ENCODE data around the gene MECR.
A peak's percentile ranks its signal among the peaks of the same experiment; 100 is the strongest.

Gene MECR

GRCh38 chr1:29259802-29260441, 29.2 kb upstream of the MECR start:
- Mint-ChIP-seq H3K27me3 (peaks cover 46% of the 10 kb centered on the region), H3K4me1 (ENCODE audit: low read depth) (peaks cover 7% of the 10 kb centered on the region), H3K36me3 (ENCODE audit: low read depth) (no peaks in the 10 kb centered on the region), H3K9me3 (no peaks in the 10 kb centered on the region), H3K27ac (no peak overlapping the region), H3K4me3 (peak overlapping the region; percentile 69)
- peak; percentile 65 for DNase-seq

GRCh38 chr1:29258976-29259801, 28.5 kb upstream of the MECR start:
- peak overlapping the region; percentile 69 for H3K4me3 Mint-ChIP-seq

GRCh38 chr1:29258189-29258975, 27.6 kb upstream of the MECR start:
- Mint-ChIP-seq H3K27me3 (peaks cover 38% of the 10 kb centered on the region), H3K27ac (no peak overlapping the region), H3K4me1 (ENCODE audit: low read depth) (peaks cover 7% of the 10 kb centered on the region), H3K9me3 (no peaks in the 10 kb centered on the region), H3K4me3 (no peak overlapping the region), H3K36me3 (ENCODE audit: low read depth) (no peaks in the 10 kb centered on the region)
- DNase-seq = no peak

More at GRCh38 chr1:29258976-29259801, 28.5 kb upstream of the MECR start:
- H3K9me3 Mint-ChIP-seq = no peaks in the 10 kb centered on the region
- no peaks in the 10 kb centered on the region for H3K36me3 Mint-ChIP-seq (ENCODE audit: low read depth)
- peaks cover 42% of the 10 kb centered on the region for H3K27me3 Mint-ChIP-seq
- DNase-seq = no peak
- no peak overlapping the region for H3K27ac Mint-ChIP-seq
- peaks cover 7% of the 10 kb centered on the region for H3K4me1 Mint-ChIP-seq (ENCODE audit: low read depth)

GRCh38 chr1:29256979-29257804, 26.5 kb upstream of the MECR start:
- DNase-seq = no peak
- no peaks in the 10 kb centered on the region for H3K36me3 Mint-ChIP-seq (ENCODE audit: low read depth)
- no peak overlapping the region for H3K27ac Mint-ChIP-seq
- H3K9me3 Mint-ChIP-seq = no peaks in the 10 kb centered on the region
- H3K4me1 Mint-ChIP-seq (ENCODE audit: low read depth) = peaks cover 7% of the 10 kb centered on the region
- H3K27me3 Mint-ChIP-seq = peaks cover 33% of the 10 kb centered on the region
- H3K4me3 Mint-ChIP-seq = no peak overlapping the region

GRCh38 chr1:29256394-29256793, 25.7 kb upstream of the MECR start:
- H3K27ac Mint-ChIP-seq = no peak overlapping the region
- H3K27me3 Mint-ChIP-seq = peaks cover 25% of the 10 kb centered on the region
- no peak for DNase-seq

GRCh38 chr1:29255134-29255666, 24.5 kb upstream of the MECR start:
- no peak overlapping the region for H3K27ac Mint-ChIP-seq
- DNase-seq = no peak
- H3K36me3 Mint-ChIP-seq (ENCODE audit: low read depth) = no peaks in the 10 kb centered on the region
- no peak overlapping the region for H3K4me3 Mint-ChIP-seq
- no peaks in the 10 kb centered on the region for H3K9me3 Mint-ChIP-seq
- peaks cover 13% of the 10 kb centered on the region for H3K27me3 Mint-ChIP-seq
- H3K4me1 Mint-ChIP-seq (ENCODE audit: low read depth) = peaks cover 2% of the 10 kb centered on the region

More at GRCh38 chr1:29256394-29256793, 25.7 kb upstream of the MECR start:
- H3K4me3 Mint-ChIP-seq = no peak overlapping the region
- no peaks in the 10 kb centered on the region for H3K9me3 Mint-ChIP-seq
- H3K4me1 Mint-ChIP-seq (ENCODE audit: low read depth) = peaks cover 7% of the 10 kb centered on the region
- no peaks in the 10 kb centered on the region for H3K36me3 Mint-ChIP-seq (ENCODE audit: low read depth)

GRCh38 chr1:29254346-29254745, 23.6 kb upstream of the MECR start:
- no peaks in the 10 kb centered on the region for H3K9me3 Mint-ChIP-seq
- H3K27ac Mint-ChIP-seq = no peak overlapping the region
- no peaks in the 10 kb centered on the region for H3K36me3 Mint-ChIP-seq (ENCODE audit: low read depth)
- DNase-seq = no peak
- H3K4me1 Mint-ChIP-seq (ENCODE audit: low read depth) = no peaks in the 10 kb centered on the region
- H3K27me3 Mint-ChIP-seq = peaks cover 10% of the 10 kb centered on the region
- no peak overlapping the region for H3K4me3 Mint-ChIP-seq

GRCh38 chr1:29253180-29253579, 22.4 kb upstream of the MECR start:
- no peak overlapping the region for H3K27ac Mint-ChIP-seq
- H3K36me3 Mint-ChIP-seq (ENCODE audit: low read depth) = no peaks in the 10 kb centered on the region
- H3K27me3 Mint-ChIP-seq = peaks cover 7% of the 10 kb centered on the region
- H3K4me3 Mint-ChIP-seq = no peak overlapping the region
- H3K9me3 Mint-ChIP-seq = no peaks in the 10 kb centered on the region
- no peak for DNase-seq
- no peaks in the 10 kb centered on the region for H3K4me1 Mint-ChIP-seq (ENCODE audit: low read depth)

- Mint-ChIP-seq H3K27ac (no peak overlapping the region), H3K4me1 (ENCODE audit: low read depth) (no peaks in the 10 kb centered on the region), H3K9me3 (no peaks in the 10 kb centered on the region), H3K4me3 (no peak overlapping the region), H3K36me3 (ENCODE audit: low read depth) (no peaks in the 10 kb centered on the region), H3K27me3 (peaks cover 18% of the 10 kb centered on the region)
- no peak for DNase-seq
Measured at GRCh38 chr1:29251164-29252124, 20.7 kb upstream of the MECR start.

- Mint-ChIP-seq H3K4me1 (ENCODE audit: low read depth) (no peaks in the 10 kb centered on the region), H3K27ac (no peak overlapping the region), H3K4me3 (no peak overlapping the region), H3K36me3 (ENCODE audit: low read depth) (no peaks in the 10 kb centered on the region), H3K27me3 (peaks cover 18% of the 10 kb centered on the region), H3K9me3 (no peaks in the 10 kb centered on the region)
- DNase-seq = no peak
Measured at GRCh38 chr1:29249951-29250581, 19.3 kb upstream of the MECR start.

- Mint-ChIP-seq H3K27ac (no peak overlapping the region), H3K36me3 (ENCODE audit: low read depth) (no peaks in the 10 kb centered on the region), H3K4me1 (ENCODE audit: low read depth) (no peaks in the 10 kb centered on the region), H3K27me3 (peaks cover 18% of the 10 kb centered on the region), H3K4me3 (no peak overlapping the region), H3K9me3 (no peaks in the 10 kb centered on the region)
- DNase-seq = no peak
Measured at GRCh38 chr1:29249170-29249691, 18.5 kb upstream of the MECR start.

- Mint-ChIP-seq H3K27me3 (peaks cover 18% of the 10 kb centered on the region), H3K27ac (no peak overlapping the region), H3K4me1 (ENCODE audit: low read depth) (no peaks in the 10 kb centered on the region), H3K36me3 (ENCODE audit: low read depth) (no peaks in the 10 kb centered on the region), H3K9me3 (no peaks in the 10 kb centered on the region), H3K4me3 (no peak overlapping the region)
- DNase-seq = no peak
Measured at GRCh38 chr1:29248409-29248808, 17.7 kb upstream of the MECR start.
